DMS53 treated with DMSO at 0.1 percent for 48 hours (cell line): Measurements from ENCODE around the gene YPEL3.
"Not testable (repeated sequence)": the region's sequence is repeated elsewhere in the genome, so short reads cannot be mapped to it uniquely, and the experiment has no call there.

Experiments
- DNase-seq: peaks from one replicate; lab custom pipeline; 2025; ENCODE audit not compliant: unreplicated experiment; lab: John Stamatoyannopoulos, UW

YPEL3 gene

DNA sequence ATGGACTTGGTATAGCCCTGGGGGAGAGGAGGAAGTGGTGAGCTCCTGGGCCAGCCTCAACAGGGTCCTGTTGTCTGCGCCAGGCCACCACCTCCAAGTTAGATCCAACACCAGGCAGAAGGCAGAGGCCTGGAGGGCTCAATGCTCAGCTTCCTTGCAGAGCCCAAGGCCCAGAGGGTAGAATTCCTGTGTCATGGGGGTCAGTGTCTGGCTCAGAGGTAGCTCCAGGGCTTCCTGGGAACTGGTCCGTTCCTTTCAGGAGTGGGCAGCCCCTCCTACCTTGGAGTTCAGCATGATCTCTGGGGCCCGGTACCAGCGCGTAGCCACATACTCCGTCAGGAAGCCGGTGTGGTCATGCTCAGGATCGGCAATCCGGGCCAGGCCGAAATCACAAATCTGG is 21.8 kb upstream of the YPEL3 start:
- no peak for DNase-seq

GRCh38 chr16:30116291-30117207 is 20.5 kb upstream of the YPEL3 start:
- no peak for DNase-seq

DNA sequence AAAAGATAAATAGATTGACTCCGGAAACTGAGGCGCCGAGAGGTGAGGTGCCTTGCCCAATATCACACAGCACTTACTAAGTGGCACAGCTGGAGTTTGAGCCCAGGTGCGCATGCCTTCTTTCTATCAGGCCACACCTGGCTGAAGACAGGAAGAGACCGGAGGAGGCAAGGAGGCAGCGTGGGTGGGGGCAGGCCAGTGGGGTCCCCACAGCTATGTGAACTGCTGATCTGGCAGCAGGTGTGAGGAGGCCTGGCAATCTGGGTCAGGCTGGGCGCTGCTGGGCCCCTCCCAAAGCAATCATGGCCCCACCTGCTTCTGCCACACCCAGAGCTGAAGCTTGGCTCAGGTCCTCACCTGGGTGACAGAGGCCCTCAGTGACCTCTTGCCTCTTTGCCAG is 19.2 kb upstream of the YPEL3 start:
- no peak for DNase-seq

- DNase-seq = not testable (repeated sequence)
These were observed 18.8 kb upstream of the YPEL3 start for GRCh38 chr16:30114833-30115232.

GRCh38 chr16:30114411-30114810 is 18.4 kb upstream of the YPEL3 start:
- no peak for DNase-seq

DNA sequence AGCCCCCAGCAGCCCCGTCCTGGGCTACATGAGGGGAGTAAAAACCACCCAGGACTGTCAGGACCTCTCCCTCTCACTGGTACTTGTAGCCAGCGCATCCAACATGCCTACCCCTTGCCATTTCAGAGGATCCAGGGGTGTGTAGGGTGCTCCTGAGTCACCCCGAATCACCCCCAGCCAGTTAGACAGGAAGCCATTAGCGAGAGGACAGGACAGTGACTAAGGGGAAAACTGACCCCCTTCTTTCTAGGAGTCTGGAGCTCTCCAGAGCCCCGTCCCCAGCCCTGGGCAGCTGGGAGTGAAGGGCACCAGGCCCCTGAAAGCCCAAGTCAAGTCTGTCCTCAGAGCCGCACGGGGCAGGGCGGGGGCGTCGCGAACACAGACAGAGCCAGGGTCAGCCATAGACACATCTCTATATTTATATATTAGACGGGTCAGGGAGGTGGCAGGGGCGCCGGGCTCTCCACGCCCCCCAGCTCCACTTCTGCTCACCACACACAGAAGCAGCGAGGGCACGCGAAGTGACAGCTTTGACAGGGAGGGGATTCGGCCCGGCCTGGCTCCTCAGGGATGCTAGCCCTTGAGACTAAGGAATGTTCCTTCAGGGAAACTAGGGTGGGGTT is 17.8 kb upstream of the YPEL3 start:
- DNase-seq = no peak

GRCh38 chr16:30113031-30113710 is 17.2 kb upstream of the YPEL3 start, which contains the start of gene GDPD3:
Gene GDPD3 (minus strand): TSS chr16:30113537. CDS start chr16:30113478, 59 bp downstream.
- DNase-seq = no peak

- DNase-seq = peak; percentile 54
These were observed 16.4 kb upstream of the YPEL3 start for GRCh38 chr16:30112197-30113030.

DNA sequence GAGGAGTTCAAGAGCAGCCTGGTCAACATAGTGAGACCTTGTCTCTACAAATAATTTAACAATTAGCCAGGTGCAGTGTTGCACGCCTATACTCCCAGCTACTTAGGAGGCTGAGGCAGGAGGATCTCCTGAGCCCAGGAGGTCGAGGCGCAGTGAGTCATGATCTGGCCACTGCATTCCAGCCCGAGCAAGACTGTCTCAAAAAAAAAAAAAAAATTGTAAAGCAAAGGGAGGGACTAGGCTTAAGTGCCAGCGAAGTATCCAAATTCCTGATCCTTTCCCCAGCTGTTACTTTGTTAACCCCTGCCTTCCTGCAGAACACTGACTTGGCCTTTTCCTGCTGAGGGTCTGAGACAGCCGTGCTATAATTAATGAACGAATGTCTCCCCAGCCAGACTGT is 14.6 kb upstream of the YPEL3 start:
- no peak for DNase-seq

GRCh38 chr16:30108059-30108850 is 12.2 kb upstream of the YPEL3 start:
- no peak for DNase-seq

- no peak for DNase-seq
These were observed 8.5 kb upstream of the YPEL3 start for GRCh38 chr16:30104492-30104891.

GRCh38 chr16:30104090-30104489 is 8.1 kb upstream of the YPEL3 start:
- DNase-seq = no peak

- no peak for DNase-seq
These were observed 1.0 kb upstream of the YPEL3 start for GRCh38 chr16:30096862-30097563.

DNA sequence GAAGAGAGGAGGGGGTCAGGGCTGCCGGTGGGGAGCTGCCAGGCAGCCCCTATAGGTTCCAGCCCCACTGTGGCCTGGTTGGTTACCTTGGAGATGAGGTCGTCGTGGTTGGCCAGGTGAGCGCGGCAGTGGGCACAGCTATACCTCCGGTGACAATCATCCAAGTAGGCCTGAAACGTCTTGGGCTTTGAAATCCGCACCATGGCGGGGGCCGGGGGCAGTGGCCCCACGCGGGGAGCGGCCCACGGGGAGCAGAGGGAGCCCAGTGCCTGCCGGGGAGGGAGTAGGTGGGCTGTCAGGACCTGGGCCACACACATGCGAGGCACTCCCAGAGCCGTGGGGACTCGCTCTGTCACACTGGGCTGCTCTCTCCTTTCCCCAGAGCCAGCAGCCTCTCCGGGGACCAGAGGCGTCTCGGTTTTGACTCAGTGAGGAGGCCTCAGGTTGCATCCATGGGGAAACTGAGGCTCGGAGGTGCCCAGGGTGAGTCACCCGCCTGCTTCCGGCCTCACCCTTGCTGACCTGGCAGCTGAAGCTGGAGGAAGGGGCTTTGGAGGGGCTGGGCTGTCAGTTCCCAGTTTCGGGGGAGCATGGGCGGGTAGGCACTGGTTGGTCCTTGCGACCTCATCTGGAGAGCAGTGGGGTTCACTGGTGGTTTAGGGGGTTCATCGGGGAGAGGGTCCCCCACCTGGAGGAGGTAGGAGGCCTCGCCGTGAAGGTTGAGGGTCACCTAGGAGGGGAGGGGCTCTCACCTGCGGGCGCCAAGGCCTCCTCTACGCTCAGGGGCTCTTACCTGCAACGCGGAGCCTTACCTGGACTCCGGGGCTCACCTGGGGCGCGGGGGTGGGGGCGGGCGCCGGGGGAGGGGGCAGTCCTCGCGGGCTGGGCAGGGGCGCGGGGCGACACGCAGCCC is 591 bp downstream of the YPEL3 start:
- no peak for DNase-seq

DNA sequence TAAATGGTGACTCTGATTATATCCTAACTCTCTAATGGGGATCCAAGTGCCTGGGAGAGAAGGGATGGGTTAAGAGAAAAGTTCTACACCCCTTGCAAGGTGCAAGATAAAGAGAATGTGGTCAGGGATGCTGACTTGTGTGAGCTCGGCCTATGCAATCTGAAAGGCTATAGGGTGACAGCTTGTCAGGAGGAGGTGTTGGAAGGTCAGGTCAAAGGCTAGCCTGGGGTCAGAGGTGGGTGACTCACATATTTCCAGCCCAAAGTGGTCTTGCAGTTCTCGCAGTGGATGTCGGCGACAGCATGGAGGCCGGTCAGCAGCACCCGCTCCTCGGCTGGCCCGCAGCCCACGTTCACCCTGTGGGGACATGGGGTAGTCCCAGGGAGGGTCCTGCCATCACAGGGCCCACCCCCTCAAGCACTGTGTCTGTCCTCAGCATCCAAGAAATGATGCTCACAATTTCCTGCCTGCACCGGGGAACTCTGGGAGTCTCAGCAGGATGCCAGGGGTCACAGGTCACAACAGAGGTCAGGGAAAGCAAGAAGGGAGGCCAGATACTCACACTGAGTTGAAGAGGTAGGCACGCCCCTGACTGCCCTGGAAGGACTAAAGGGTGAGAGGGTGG is 1.4 kb downstream of the YPEL3 start:
- no peak for DNase-seq

DNA sequence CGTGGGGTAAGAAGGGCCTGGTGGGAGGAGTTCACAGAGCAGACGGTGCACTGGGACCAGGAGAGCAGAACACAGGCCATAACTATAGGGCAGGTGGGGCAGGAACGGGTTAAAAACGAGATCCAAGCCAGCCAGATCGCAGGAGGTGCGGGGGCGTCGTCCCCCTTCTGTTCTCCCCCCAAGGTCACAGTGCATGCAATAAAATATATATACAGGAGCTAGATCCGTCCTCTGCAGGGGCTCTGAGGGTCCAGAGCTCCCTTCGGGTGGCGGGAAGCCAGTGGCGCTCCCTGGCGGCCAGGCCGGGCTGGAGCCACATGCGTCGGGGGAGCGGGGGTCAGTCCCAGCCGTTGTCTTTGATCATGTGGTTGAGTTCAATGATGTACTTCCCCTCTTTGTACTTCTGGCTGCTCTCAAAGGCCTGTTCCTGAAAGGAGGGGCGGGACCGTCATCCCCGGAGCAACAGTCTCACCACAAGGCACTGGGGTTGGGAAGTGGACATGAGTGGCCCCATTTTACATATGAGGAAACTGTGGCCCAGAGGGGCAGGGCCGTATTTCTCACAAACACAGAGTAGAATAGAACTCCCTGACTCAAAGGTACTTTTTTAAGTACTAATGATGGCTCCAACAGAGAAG is 3.5 kb downstream of the YPEL3 start:
- peak; percentile 73 for DNase-seq
